Hepatocyte (in vitro differentiated cells): ENCODE data around the gene TMPRSS5. TPM values are rescaled to one million over a fixed set of nuclear protein-coding genes. Genes with fewer than 3 reads are reported as not detected.
A peak's percentile ranks its signal among the peaks of the same experiment; 100 is the strongest.
"Not testable (repeated sequence)": the region's sequence is repeated elsewhere in the genome, so short reads cannot be mapped to it uniquely, and the experiment has no call there.

Experiments used
- DNase-seq: peaks from one replicate; pipeline ENCODE4 v3.0.0-alpha.2; 2016; ENCODE audit warnings: low spot score
- H2AFZ ChIP-seq: fragments of 200-600 bp; sonication (generic); 2 replicates; pipeline ENCODE4 v1.6.0; 2016; ENCODE audit warnings: antibody characterized with exemption, mild to moderate bottlenecking
- H3K27ac ChIP-seq: fragments of 200-600 bp; sonication (generic); 2 replicates; pipeline ENCODE4 v1.5.1; 2016; ENCODE audit warnings: mild to moderate bottlenecking
- H3K27me3 ChIP-seq: fragments of 200-600 bp; sonication (generic); 2 replicates; pipeline ENCODE4 v1.6.1; 2016
- H3K36me3 ChIP-seq: fragments of 200-600 bp; sonication (generic); replicated peaks from 2 replicates; pipeline ENCODE4 v1.5.1; 2016; ENCODE audit warnings: low read depth; ENCODE audit not compliant: insufficient read depth
- H3K4me1 ChIP-seq: fragments of 200-600 bp; sonication (generic); 2 replicates; pipeline ENCODE4 v1.5.1; 2016; ENCODE audit warnings: mild to moderate bottlenecking, moderate library complexity; ENCODE audit not compliant: insufficient read depth
- H3K4me2 ChIP-seq: fragments of 200-600 bp; sonication (generic); 2 replicates; pipeline ENCODE4 v1.6.0; 2016
- H3K4me3 ChIP-seq: fragments of 200-600 bp; sonication (generic); 2 replicates; pipeline ENCODE4 v1.5.1; 2016; ENCODE audit warnings: mild to moderate bottlenecking
- H3K79me2 ChIP-seq: fragments of 200-600 bp; sonication (generic); 2 replicates; pipeline ENCODE4 v1.6.0; 2017; ENCODE audit warnings: mild to moderate bottlenecking
- H3K9me2 ChIP-seq: fragments of 200-600 bp; sonication (generic); replicated peaks from 2 replicates; pipeline ENCODE4 v1.6.0; 2017; ENCODE audit warnings: mild to moderate bottlenecking; ENCODE audit not compliant: insufficient read depth
- H3K9me3 ChIP-seq: fragments of 200-600 bp; sonication (generic); 2 replicates; pipeline ENCODE4 v1.5.1; 2016; ENCODE audit warnings: low read depth, mild to moderate bottlenecking
- H4K20me1 ChIP-seq: fragments of 200-600 bp; sonication (generic); 2 replicates; pipeline ENCODE4 v1.6.0; 2016; ENCODE audit warnings: mild to moderate bottlenecking; ENCODE audit not compliant: insufficient read depth, poor library complexity, severe bottlenecking
- EZH2 ChIP-seq: fragments of 200-600 bp; sonication (generic); IDR thresholded peaks from 2 replicates; pipeline ENCODE4 v1.6.1; 2016; ENCODE audit warnings: antibody characterized with exemption, mild to moderate bottlenecking, borderline replicate concordance
- EZH2phosphoT487 ChIP-seq: fragments of 200-600 bp; sonication (generic); IDR thresholded peaks from one replicate; pipeline ENCODE4 v1.6.1; 2018; ENCODE audit warnings: antibody characterized with exemption, mild to moderate bottlenecking, low read depth, moderate library complexity; ENCODE audit not compliant: unreplicated experiment, severe bottlenecking
- WGBS: methylation state at CpG from one replicate; pipeline ENCODE4 v1.1.6; 2016; ENCODE audit warnings: low lambda C conversion rate; ENCODE audit errors: missing lambda C conversion rate; 5-methylcytosine and 5-hydroxymethylcytosine counted together
- polyA plus RNA-seq: library from polyadenylated mRNA; unstranded; fragments of >200 nt; fragmentation: Nextera tagmentation; extraction: Ambion mirVana; gene quantifications from 2 replicates; pipeline ENCODE4 v1.2.1, GENCODE V29; 2016
- total RNA-seq: library from RNA; depleted of rRNA; stranded (reverse); fragments of >200 nt; gene quantifications from 2 replicates; pipeline ENCODE4 v1.2.3, GENCODE V29; 2014
- TF ChIP-seq, protein P1 (sequence below): fragments of 200-600 bp; sonication (generic); IDR thresholded peaks from 2 replicates; pipeline ENCODE4 v1.5.1; 2016; ENCODE audit warnings: antibody characterized with exemption, mild to moderate bottlenecking; ENCODE audit not compliant: poor library complexity

TMPRSS5 gene
- total and polyA plus RNA-seq, 2 experiments from 2014 or later: 0.20 to 0.63 TPM

DNA sequence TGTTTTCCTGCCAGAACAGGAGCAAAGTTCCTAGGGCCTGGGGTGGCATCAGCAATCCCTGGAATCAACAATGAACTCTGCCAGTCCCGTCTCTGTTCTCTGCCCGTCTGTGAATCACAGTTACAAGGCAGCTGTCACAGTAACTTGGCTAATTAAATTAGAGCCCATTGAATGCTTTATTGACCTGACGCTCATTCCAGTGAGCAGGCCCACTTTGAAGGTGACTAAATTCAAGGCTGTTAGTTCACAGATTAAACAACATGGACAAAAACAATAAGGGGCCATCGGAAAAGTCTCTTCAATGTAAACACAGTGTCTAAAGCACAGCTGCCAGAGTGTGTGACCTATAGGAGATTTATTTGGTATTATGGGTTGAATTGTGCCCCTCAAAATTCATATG is 17.7 kb upstream of the TMPRSS5 start:
- Histone ChIP-seq H3K36me3 (no peaks in the 10 kb centered on the region), H3K79me2 (no peaks in the 10 kb centered on the region), H3K4me3 (no peak overlapping the region), H3K4me2 (no peak overlapping the region), H4K20me1 (no peaks in the 10 kb centered on the region), H3K4me1 (peaks cover 19% of the 10 kb centered on the region), H2AFZ (no peak overlapping the region), H3K27me3 (no peaks in the 10 kb centered on the region), H3K27ac (no peak overlapping the region), H3K9me2 (no peaks in the 10 kb centered on the region), H3K9me3 (no peaks in the 10 kb centered on the region)
- TF ChIP-seq EZH2: no peak
- TF ChIP-seq, protein P1, sequence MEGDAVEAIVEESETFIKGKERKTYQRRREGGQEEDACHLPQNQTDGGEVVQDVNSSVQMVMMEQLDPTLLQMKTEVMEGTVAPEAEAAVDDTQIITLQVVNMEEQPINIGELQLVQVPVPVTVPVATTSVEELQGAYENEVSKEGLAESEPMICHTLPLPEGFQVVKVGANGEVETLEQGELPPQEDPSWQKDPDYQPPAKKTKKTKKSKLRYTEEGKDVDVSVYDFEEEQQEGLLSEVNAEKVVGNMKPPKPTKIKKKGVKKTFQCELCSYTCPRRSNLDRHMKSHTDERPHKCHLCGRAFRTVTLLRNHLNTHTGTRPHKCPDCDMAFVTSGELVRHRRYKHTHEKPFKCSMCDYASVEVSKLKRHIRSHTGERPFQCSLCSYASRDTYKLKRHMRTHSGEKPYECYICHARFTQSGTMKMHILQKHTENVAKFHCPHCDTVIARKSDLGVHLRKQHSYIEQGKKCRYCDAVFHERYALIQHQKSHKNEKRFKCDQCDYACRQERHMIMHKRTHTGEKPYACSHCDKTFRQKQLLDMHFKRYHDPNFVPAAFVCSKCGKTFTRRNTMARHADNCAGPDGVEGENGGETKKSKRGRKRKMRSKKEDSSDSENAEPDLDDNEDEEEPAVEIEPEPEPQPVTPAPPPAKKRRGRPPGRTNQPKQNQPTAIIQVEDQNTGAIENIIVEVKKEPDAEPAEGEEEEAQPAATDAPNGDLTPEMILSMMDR: no peak
- no peak for DNase-seq
- 73% methylated on average over 4 of the region's 4 CpGs for WGBS

DNA sequence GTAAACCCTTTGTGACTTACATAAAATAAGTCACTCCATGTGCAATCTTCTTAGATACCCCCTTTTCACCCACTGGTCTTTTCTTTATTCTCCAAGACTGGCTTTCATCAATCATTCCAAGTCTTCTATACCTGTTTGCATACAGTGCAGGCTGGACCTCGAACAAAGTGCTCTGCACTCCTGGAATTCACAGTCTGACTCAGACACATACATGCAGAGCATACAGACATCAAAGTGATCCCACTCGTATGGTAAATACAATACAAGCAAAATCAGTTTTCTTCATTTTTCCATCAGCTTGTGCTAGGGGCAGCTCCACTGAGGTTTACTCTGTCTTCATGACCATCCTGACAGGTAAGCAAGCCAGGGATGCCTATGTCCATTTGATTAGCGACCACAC is 16.8 kb upstream of the TMPRSS5 start:
- TF ChIP-seq EZH2 (no peak), EZH2phosphoT487 (no peak)
- TF ChIP-seq, protein P1: no peak
- WGBS: 77% methylated on average over 3 of the region's 3 CpGs

DNA sequence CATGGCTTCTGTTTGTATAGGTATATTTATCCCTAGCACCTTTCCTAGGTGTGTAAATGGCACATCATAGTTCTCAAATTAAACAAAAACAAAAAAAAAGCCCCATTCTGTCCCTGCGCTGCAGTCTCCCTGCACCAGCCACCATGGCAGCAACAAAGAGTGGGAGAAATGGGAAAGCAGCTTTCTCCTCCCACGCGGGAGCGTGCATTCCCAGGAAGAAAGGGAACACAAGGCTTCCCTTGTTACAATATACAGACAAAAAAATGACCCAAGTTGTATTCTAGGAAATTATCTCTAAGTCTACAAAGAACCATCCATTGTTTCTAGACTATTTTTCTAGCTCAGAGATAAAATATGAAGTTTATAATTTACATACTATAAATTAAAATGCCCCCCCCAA is 16.1 kb upstream of the TMPRSS5 start:
- no peak overlapping the region for H2AFZ ChIP-seq
- H3K9me3 ChIP-seq: no peaks in the 10 kb centered on the region
- no peaks in the 10 kb centered on the region for H3K79me2 ChIP-seq
- H3K36me3 ChIP-seq: no peaks in the 10 kb centered on the region
- no peak overlapping the region for H3K4me2 ChIP-seq
- TF ChIP-seq EZH2phosphoT487 (no peak), EZH2 (no peak)
- TF ChIP-seq, protein P1: no peak
- 98% methylated on average over 4 of the region's 4 CpGs for WGBS
- H3K4me3 ChIP-seq: no peak overlapping the region
- peaks cover 19% of the 10 kb centered on the region for H3K4me1 ChIP-seq
- DNase-seq: no peak
- H3K27me3 ChIP-seq: no peaks in the 10 kb centered on the region
- H3K27ac ChIP-seq: no peak overlapping the region
- H4K20me1 ChIP-seq: no peaks in the 10 kb centered on the region
- H3K9me2 ChIP-seq: no peaks in the 10 kb centered on the region

More for the DNA sequence above, 16.8 kb upstream of the TMPRSS5 start:
- peak; percentile 34 for DNase-seq
- Histone ChIP-seq H2AFZ (no peak overlapping the region), H3K9me2 (no peaks in the 10 kb centered on the region), H3K4me2 (no peak overlapping the region), H3K27me3 (no peaks in the 10 kb centered on the region), H3K27ac (peak overlapping the region; percentile 43), H3K4me3 (no peak overlapping the region), H3K4me1 (peaks cover 19% of the 10 kb centered on the region), H3K79me2 (no peaks in the 10 kb centered on the region), H3K9me3 (no peaks in the 10 kb centered on the region), H4K20me1 (no peaks in the 10 kb centered on the region), H3K36me3 (no peaks in the 10 kb centered on the region)

DNA sequence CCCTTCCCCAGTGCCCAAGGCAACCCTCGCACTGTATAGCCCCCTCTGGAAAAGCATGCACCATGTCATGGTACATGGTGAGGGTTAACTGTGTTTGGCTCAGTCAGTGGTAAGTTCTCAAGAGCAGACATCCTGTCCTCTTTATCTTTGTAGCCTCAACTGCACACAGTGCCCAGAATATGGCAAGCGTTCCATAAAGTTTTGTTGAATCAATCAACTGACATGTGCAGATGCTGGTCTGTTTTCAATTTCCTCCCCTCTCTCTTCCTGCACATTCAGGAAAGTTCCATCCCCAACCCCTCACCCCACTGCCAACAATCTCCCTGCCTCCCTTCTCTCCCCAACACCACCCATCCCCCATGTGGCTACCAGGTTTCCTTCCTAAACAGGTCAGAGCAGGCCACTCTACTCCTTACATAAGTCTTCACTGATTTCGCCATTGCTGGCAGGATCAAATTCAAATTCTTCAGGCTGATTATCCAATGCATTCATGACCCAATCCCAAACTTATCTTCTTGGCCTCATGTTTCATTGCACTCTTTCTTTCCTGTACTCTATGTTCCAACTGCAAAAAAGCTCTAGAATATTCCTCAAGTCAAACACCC is 15.5 kb upstream of the TMPRSS5 start:
- Histone ChIP-seq H3K4me3 (no peak overlapping the region), H3K9me2 (no peaks in the 10 kb centered on the region), H3K79me2 (no peaks in the 10 kb centered on the region), H3K9me3 (no peaks in the 10 kb centered on the region), H3K4me2 (no peak overlapping the region), H2AFZ (no peak overlapping the region), H3K27me3 (no peaks in the 10 kb centered on the region), H3K27ac (no peak overlapping the region), H3K36me3 (no peaks in the 10 kb centered on the region), H4K20me1 (no peaks in the 10 kb centered on the region), H3K4me1 (peaks cover 13% of the 10 kb centered on the region)
- no peak for DNase-seq
- no peak for TF ChIP-seq EZH2phosphoT487
- TF ChIP-seq EZH2: no peak
- TF ChIP-seq, protein P1: no peak
- WGBS: 90% methylated on average over 3 of the region's 3 CpGs

DNA sequence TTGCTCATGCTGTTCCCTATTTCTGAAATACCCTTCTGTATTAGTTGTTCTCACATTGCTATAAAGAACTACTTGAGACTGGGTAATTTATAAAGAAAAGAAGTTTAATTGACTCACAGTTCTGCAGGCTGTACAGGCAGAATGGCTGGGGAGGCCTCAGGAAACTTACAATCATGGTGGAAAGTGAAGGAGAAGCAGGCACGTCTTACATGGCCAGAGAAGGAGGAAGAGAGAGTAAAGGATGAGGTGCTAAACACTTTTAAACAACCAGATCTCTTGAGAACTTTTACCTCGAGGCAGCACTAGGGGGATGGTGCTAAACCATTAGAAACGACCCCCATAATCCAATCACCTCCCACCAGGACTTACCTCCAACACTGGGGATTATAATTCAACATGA is 14.4 kb upstream of the TMPRSS5 start:
- not testable (repeated sequence) for DNase-seq, H3K4me2 ChIP-seq, H3K79me2 ChIP-seq, H2AFZ ChIP-seq, H3K27ac ChIP-seq, H3K27me3 ChIP-seq, H3K4me3 ChIP-seq, H3K9me2 ChIP-seq, H3K9me3 ChIP-seq, H3K36me3 ChIP-seq, H4K20me1 ChIP-seq
- peaks cover 12% of the 10 kb centered on the region for H3K4me1 ChIP-seq
- WGBS: 59% methylated on average over 3 of the region's 3 CpGs
